WTC11 (cell line): ENCODE measurements around the gene CARD11. TPM values are rescaled to one million over a fixed set of nuclear protein-coding genes. Genes with fewer than 3 reads are reported as not detected.

Experiments
- ATAC-seq: fragments of 200-7000 bp; cut with Tn5 transposase; 2 replicates; pipeline ENCODE4 v1.10.0; 2021; ENCODE audit warnings: mild to moderate bottlenecking, moderate library complexity
- CTCF ChIA-PET: fragments of 300-600 bp; sonication (Branson Sonifier 250); formaldehyde crosslinking; loops from one replicate; lab custom pipeline; 2021; ENCODE audit warnings: antibody characterized with exemption; lab: Charles Lee
- POLR2A ChIA-PET: fragments of 350-600 bp; sonication (Branson Sonifier 250); formaldehyde crosslinking; loops from one replicate; lab custom pipeline; 2021; ENCODE audit warnings: antibody characterized with exemption; lab: Charles Lee
- DNase-seq: peaks from one replicate; pipeline ENCODE4 v3.0.0; 2021; ENCODE audit warnings: low spot score
- H3K27ac Mint-ChIP-seq: 2 replicates; pipeline ENCODE4 v1.8.0; 2021; ENCODE audit warnings: mixed read lengths
- H3K27me3 Mint-ChIP-seq: 2 replicates; pipeline ENCODE4 v1.8.0; 2021; ENCODE audit warnings: low read depth, mild to moderate bottlenecking, moderate library complexity, mixed read lengths
- H3K36me3 Mint-ChIP-seq: 2 replicates; pipeline ENCODE4 v1.8.0; 2021; ENCODE audit warnings: mixed read lengths
- H3K4me1 Mint-ChIP-seq: 2 replicates; pipeline ENCODE4 v1.8.0; 2022; ENCODE audit warnings: mixed read lengths
- H3K4me3 Mint-ChIP-seq: 2 replicates; pipeline ENCODE4 v1.8.0; 2021; ENCODE audit warnings: mild to moderate bottlenecking, moderate library complexity, mixed read lengths
- H3K9me3 Mint-ChIP-seq: 2 replicates; pipeline ENCODE4 v1.8.0; 2021; ENCODE audit warnings: mixed read lengths
- AR ChIP-seq: fragments of 250-450 bp; sonication (Bioruptor Pico); IDR thresholded peaks from 2 replicates; pipeline ENCODE4 v1.9.0; 2021; ENCODE audit warnings: mild to moderate bottlenecking
- FOXP1 ChIP-seq: sonication (generic); formaldehyde crosslinking; IDR thresholded peaks from 2 replicates; pipeline ENCODE4 v1.8.0; 2022; ENCODE audit warnings: missing genetic modification reagents, mild to moderate bottlenecking, moderate library complexity, borderline replicate concordance
- GTF2I ChIP-seq: fragments of 250-450 bp; sonication (Bioruptor Pico); conservative IDR thresholded peaks from 2 replicates; pipeline ENCODE4 v1.4.0; 2021; ENCODE audit warnings: mild to moderate bottlenecking
- MAX ChIP-seq: sonication (generic); formaldehyde crosslinking; IDR thresholded peaks from 2 replicates; pipeline ENCODE4 v1.8.0; 2022; ENCODE audit warnings: mild to moderate bottlenecking, missing genetic modification reagents
- MXD4 ChIP-seq: fragments of 250-450 bp; sonication (Bioruptor Pico); IDR thresholded peaks from 2 replicates; pipeline ENCODE4 v1.8.0; 2021; ENCODE audit warnings: mild to moderate bottlenecking, moderate library complexity, borderline replicate concordance
- ZBTB21 ChIP-seq: sonication (generic); formaldehyde crosslinking; IDR thresholded peaks from 2 replicates; pipeline ENCODE4 v1.8.1; 2023; ENCODE audit warnings: mild to moderate bottlenecking, missing genetic modification reagents, borderline replicate concordance
- ZNF317 ChIP-seq: sonication (generic); formaldehyde crosslinking; IDR thresholded peaks from 2 replicates; pipeline ENCODE4 v1.8.1; 2023; ENCODE audit warnings: low read depth, mild to moderate bottlenecking, moderate library complexity, missing genetic modification reagents, borderline replicate concordance
- ZNF425 ChIP-seq: fragments of 250-450 bp; sonication (Bioruptor Pico); conservative IDR thresholded peaks from 2 replicates; pipeline ENCODE4 v1.9.0; 2021; ENCODE audit warnings: mild to moderate bottlenecking
- total RNA-seq: library from RNA; stranded (reverse); gene quantifications from 3 replicates; pipeline ENCODE4 v1.2.3, GENCODE V29; 2021
- TF ChIP-seq, protein P1 (sequence below): sonication (generic); formaldehyde crosslinking; IDR thresholded peaks from 2 replicates; pipeline ENCODE4 v1.8.0; 2023; ENCODE audit warnings: missing genetic modification reagents, mild to moderate bottlenecking, borderline replicate concordance
- TF ChIP-seq, protein P2 (sequence below): sonication (generic); formaldehyde crosslinking; IDR thresholded peaks from 2 replicates; pipeline ENCODE4 v1.8.1; 2022; ENCODE audit warnings: mild to moderate bottlenecking, missing genetic modification reagents, moderate library complexity, borderline replicate concordance
- TF ChIP-seq, protein P3 (sequence below): fragments of 200-600 bp; IDR thresholded peaks from 2 replicates; pipeline ENCODE4 v1.8.0; 2022; ENCODE audit warnings: antibody characterized with exemption

The CARD11 gene
- total RNA-seq, 1 experiment from 2014 or later: 40.8 TPM

- TF ChIP-seq, protein P1, sequence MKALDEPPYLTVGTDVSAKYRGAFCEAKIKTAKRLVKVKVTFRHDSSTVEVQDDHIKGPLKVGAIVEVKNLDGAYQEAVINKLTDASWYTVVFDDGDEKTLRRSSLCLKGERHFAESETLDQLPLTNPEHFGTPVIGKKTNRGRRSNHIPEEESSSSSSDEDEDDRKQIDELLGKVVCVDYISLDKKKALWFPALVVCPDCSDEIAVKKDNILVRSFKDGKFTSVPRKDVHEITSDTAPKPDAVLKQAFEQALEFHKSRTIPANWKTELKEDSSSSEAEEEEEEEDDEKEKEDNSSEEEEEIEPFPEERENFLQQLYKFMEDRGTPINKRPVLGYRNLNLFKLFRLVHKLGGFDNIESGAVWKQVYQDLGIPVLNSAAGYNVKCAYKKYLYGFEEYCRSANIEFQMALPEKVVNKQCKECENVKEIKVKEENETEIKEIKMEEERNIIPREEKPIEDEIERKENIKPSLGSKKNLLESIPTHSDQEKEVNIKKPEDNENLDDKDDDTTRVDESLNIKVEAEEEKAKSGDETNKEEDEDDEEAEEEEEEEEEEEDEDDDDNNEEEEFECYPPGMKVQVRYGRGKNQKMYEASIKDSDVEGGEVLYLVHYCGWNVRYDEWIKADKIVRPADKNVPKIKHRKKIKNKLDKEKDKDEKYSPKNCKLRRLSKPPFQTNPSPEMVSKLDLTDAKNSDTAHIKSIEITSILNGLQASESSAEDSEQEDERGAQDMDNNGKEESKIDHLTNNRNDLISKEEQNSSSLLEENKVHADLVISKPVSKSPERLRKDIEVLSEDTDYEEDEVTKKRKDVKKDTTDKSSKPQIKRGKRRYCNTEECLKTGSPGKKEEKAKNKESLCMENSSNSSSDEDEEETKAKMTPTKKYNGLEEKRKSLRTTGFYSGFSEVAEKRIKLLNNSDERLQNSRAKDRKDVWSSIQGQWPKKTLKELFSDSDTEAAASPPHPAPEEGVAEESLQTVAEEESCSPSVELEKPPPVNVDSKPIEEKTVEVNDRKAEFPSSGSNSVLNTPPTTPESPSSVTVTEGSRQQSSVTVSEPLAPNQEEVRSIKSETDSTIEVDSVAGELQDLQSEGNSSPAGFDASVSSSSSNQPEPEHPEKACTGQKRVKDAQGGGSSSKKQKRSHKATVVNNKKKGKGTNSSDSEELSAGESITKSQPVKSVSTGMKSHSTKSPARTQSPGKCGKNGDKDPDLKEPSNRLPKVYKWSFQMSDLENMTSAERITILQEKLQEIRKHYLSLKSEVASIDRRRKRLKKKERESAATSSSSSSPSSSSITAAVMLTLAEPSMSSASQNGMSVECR: no peak
- TF ChIP-seq MAX (CRISPR knock-in tag): no peak
- no peak for TF ChIP-seq GTF2I (CRISPR knock-in tag)
- TF ChIP-seq FOXP1 (CRISPR knock-in tag): no peak
- TF ChIP-seq ZNF317: no peak
- no peak for TF ChIP-seq ZBTB21
- TF ChIP-seq, protein P2, sequence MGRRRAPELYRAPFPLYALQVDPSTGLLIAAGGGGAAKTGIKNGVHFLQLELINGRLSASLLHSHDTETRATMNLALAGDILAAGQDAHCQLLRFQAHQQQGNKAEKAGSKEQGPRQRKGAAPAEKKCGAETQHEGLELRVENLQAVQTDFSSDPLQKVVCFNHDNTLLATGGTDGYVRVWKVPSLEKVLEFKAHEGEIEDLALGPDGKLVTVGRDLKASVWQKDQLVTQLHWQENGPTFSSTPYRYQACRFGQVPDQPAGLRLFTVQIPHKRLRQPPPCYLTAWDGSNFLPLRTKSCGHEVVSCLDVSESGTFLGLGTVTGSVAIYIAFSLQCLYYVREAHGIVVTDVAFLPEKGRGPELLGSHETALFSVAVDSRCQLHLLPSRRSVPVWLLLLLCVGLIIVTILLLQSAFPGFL (CRISPR knock-in tag): no peak
Measured at GRCh38 chr7:2880874-2881533, 162.7 kb downstream of the CARD11 start (continued).

DNA sequence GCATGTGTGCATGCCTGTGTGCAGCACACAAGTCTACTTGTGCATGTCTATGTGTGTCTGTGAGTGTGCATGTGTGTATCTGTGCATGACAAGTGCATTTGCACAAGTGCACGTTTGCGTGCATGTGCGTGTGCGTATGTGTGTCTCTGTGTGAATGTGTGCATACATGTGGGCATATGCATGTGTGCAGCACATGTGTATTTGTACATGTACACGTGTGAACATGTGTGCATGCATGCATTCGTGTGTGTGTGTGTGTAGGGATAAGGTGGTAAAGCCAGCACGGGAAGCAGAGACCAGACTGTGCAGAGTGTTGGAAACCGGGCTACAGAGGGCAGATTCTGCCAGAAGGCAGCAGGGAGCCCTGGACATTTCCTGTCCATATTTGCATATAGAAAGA is 163.6 kb downstream of the CARD11 start:
- ATAC-seq: no peak
- ChIA-PET CTCF (no interaction called here), POLR2A (no interaction called here)
- TF ChIP-seq MXD4 (CRISPR knock-in tag) (no peak), AR (CRISPR knock-in tag) (no peak), ZNF425 (CRISPR knock-in tag) (no peak)
- TF ChIP-seq, protein P2 (CRISPR knock-in tag): no peak
- TF ChIP-seq, protein P3, sequence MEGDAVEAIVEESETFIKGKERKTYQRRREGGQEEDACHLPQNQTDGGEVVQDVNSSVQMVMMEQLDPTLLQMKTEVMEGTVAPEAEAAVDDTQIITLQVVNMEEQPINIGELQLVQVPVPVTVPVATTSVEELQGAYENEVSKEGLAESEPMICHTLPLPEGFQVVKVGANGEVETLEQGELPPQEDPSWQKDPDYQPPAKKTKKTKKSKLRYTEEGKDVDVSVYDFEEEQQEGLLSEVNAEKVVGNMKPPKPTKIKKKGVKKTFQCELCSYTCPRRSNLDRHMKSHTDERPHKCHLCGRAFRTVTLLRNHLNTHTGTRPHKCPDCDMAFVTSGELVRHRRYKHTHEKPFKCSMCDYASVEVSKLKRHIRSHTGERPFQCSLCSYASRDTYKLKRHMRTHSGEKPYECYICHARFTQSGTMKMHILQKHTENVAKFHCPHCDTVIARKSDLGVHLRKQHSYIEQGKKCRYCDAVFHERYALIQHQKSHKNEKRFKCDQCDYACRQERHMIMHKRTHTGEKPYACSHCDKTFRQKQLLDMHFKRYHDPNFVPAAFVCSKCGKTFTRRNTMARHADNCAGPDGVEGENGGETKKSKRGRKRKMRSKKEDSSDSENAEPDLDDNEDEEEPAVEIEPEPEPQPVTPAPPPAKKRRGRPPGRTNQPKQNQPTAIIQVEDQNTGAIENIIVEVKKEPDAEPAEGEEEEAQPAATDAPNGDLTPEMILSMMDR: no peak
- Mint-ChIP-seq H3K4me1 (peaks cover 47% of the 10 kb centered on the region), H3K36me3 (no peaks in the 10 kb centered on the region), H3K9me3 (peaks cover 6% of the 10 kb centered on the region; the same call in 1 of the 2 replicates), H3K4me3 (no peak overlapping the region), H3K27me3 (no peaks in the 10 kb centered on the region), H3K27ac (peak overlapping the region; percentile 66; the same call in 1 of the 2 replicates)
- DNase-seq: no peak
